GM21367 (cell line): ENCODE results near the gene AOC3.
"Not testable (repeated sequence)": the region's sequence is repeated elsewhere in the genome, so short reads cannot be mapped to it uniquely, and the experiment has no call there.

Source experiments
- ATAC-seq: cut with Tn5 transposase; IDR thresholded peaks from one replicate; pipeline ENCODE4 v1.9.1; 2021; ENCODE audit not compliant: unreplicated experiment

The AOC3 gene

DNA sequence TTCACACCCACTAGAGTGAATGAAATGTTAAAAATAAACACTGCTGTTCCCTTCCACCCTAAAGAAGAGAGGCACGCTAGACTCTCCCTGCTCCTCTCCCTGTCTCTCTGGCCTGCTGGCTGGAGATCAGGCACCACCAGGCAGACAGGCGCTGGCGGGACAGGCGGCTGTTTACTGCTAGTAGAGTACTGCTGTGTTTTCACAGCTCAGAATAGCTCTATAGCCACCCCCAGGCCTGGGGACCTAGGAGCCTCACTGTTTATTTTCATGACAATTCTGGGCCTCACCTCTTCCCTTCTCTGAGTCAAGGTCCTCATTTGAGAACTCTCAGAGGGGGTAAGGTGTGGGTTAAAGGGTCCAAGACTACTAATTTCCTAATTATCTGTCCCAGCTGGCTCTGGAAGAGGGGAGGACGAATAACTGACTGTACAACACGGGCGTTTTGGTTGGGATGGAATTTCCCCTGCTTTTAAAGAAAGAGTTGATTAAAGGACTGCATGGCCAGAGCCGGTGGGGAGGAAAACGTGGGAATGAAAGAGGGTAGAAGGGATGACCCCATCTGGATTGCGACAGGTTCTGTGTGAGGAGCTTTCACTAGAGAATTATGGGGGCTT lies 40.6 kb downstream of the AOC3 start:
- no peak for ATAC-seq

DNA sequence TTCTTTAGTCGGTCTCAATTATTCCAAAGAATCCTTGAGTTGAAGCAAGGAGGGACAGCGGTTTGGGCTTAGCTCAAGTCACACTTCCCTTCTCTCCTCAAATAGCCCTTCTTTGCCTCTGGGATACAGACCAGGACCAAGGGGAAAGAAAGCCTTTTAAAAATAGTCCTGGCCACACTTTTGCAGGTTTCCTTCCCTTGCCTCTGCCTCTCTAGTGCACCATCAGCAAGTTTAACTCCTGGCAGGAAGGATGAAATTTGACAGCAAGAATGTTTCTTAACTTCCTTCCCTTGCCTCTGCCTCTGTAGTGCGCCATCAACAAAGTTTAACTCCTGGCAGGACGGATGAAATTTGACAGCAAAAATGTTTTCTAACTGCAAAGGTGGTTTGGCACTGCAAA lies 42.4 kb downstream of the AOC3 start:
- ATAC-seq = no peak

DNA sequence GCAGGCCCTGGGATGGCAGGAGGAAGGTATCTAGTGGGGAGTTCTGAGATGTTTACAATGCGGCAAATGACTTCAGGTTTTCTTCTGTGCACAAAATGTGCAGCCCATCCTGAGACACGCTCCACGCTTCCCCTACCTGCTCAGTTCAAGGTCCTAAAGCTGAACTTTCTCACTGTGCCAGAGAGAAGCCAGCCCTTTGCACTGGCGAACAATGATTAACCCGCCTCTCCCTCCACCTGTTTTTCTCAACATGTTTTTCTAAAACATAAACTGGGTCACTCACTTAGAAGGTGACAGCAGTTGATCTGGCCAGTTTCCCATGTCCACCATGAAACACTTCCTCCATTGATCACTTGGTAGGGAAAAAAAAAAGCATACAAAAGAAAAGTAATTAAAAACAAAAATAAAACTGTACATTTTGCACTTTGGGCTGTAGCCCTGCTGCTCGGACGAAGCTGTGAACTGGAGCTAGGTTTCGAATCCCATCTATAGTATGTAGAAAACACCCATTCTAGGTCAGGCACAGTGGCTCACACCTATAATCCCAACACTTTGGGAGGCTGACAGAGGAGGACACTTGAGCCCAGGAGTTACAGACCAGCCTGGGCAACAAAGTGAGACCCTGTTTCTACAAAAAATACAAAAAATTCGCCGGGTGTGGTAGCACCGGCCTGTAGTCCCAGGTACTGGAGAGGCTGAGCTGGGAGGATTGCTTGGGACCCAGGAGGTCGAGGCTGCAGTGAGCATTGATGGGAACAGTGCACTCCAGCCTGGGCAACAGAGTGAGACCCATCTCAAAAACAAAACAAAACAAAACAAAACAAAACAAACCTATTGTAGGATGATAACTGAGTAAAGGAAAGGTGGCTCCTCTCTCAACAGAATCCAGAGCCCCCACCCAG lies 43.5 kb downstream of the AOC3 start:
- ATAC-seq = no peak

DNA sequence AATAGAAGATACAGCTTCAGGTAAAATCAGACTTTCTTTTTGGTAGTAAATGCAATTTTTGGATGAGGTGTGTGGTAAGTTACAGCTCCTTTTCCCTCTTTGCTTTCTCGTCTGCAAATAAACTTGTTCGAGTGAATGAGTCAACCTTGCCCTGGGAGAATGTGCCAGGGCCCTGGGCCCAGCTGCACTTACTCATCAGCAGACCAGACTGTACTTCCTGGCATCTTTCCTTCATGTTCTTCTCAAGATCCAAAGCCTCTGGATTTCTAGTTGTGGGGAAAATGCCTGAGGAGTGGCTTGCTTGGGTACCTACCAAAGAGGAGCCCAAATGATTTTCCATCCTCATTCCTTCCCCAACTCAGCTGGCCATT lies 44.2 kb downstream of the AOC3 start:
- no peak for ATAC-seq

- no peak for ATAC-seq
These were observed 47.3 kb downstream of the AOC3 start for GRCh38 chr17:42898147-42898811.

- ATAC-seq = not testable (repeated sequence)
These were observed 49.0 kb downstream of the AOC3 start for GRCh38 chr17:42899981-42900380.

DNA sequence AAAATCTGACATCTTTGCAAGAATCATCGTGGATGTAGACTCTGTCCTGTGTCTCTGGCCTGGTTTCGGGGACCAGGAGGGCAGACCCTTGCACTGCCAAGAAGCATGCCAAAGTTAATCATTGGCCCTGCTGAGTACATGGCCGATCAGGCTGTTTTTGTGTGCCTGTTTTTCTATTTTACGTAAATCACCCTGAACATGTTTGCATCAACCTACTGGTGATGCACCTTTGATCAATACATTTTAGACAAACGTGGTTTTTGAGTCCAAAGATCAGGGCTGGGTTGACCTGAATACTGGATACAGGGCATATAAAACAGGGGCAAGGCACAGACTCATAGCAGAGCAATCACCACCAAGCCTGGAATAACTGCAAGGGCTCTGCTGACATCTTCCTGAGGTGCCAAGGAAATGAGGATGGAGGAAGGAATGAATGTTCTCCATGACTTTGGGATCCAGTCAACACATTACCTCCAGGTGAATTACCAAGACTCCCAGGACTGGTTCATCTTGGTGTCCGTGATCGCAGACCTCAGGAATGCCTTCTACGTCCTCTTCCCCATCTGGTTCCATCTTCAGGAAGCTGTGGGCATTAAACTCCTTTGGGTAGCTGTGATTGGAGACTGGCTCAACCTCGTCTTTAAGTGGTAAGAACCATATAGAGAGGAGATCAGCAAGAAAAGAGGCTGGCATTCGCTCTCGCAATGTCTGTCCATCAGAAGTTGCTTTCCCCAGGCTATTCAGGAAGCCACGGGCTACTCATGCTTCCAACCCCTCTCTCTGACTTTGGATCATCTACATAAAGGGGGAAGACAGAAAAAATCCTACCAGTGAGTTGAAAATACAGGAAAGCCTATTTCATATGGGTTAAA lies 49.7 kb downstream of the AOC3 start, which contains the start of gene G6PC1:
TSS of gene G6PC1 (plus strand) at position 340 of the 872 bp plus-strand sequence. CDS start at position 418, 78 bp downstream.
- ATAC-seq = no peak

DNA sequence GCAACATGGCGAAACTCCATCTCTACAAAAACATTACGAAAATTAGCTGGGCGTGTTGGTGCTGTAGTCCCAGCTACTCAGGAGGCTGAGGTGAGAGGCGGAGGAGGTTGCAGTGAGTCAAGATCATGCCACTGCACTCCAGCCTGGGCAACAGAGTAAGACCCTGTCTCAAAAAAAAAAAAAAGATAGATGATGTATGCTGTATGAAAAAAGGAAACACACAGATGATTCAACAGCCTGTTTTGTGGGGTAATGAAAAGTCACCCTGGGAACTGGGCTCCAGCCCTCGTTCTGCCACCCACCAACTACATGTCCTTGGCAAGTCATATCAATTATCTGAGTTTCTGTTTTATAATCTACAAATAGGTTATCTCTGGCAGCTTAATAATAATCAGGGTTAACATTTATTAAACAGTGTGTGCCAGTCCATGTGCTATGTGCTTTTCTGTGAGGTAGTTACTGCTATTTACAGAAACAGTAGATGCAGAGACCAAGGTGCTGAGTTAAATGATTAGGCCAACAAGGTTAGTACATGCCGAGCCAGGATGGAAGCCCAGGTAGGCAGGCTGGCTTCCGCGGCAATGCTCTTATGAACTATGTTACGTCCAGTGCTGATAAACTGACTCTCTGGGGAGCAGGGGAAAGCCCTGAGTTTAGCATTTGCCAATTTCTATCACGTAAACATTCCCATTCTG lies 50.7 kb downstream of the AOC3 start:
- no peak for ATAC-seq

DNA sequence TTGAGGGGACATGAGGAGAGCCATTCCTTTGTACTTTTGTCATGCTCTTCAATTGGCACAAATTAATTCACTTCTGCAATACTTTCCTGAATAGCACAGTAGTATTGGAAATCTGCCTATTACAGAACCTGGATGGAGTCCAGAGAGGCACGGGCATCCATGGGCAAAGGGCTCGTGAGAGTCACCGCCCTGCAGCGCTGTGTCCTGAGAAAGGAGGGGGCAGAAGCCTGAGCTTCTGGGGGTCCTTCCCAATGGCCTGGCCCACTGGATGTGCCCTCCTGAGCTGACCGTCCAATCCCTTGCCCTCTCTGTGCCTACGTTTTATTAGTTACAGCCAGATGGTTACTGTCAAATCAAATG lies 53.1 kb downstream of the AOC3 start:
- ATAC-seq = no peak

- ATAC-seq = no peak
These were observed 55.9 kb downstream of the AOC3 start for GRCh38 chr17:42906772-42907446.
